NCI-H446 treated with DMSO at 0.1 percent for 48 hours (cell line): ENCODE results near the gene PROX2.

Experiments
- DNase-seq: peaks from one replicate; lab custom pipeline; 2025; lab: John Stamatoyannopoulos, UW

The PROX2 gene

GRCh38 chr14:74875941-74876913 is at the start of gene PROX2:
PROX2 (minus strand) TSS chr14:74876145; CDS start chr14:74863834, 12,311 bp downstream.
- DNase-seq, result no peak

- DNase-seq, result no peak
Observed at GRCh38 chr14:74924061-74924460, 48.1 kb upstream of the PROX2 start.

- DNase-seq, result peak; percentile 80
Observed at GRCh38 chr14:74922752-74923401, 46.9 kb upstream of the PROX2 start, which contains the start of gene RPS6KL1. RPS6KL1 (minus strand) TSS chr14:74923260; CDS start chr14:74921541, 1,719 bp downstream.

GRCh38 chr14:74921987-74922751 is 46.2 kb upstream of the PROX2 start:
- no peak for DNase-seq

- DNase-seq, result no peak
Observed at GRCh38 chr14:74921053-74921620, 45.2 kb upstream of the PROX2 start.

- no peak for DNase-seq
Observed at GRCh38 chr14:74920281-74920680, 44.3 kb upstream of the PROX2 start.

- no peak for DNase-seq
Observed at GRCh38 chr14:74919421-74920165, 43.6 kb upstream of the PROX2 start.

GRCh38 chr14:74918380-74918779 is 42.4 kb upstream of the PROX2 start:
- DNase-seq, result no peak

- no peak for DNase-seq
Observed at GRCh38 chr14:74917646-74918081, 41.7 kb upstream of the PROX2 start.

- no peak for DNase-seq
Observed at GRCh38 chr14:74917178-74917543, 41.2 kb upstream of the PROX2 start.

- no peak for DNase-seq
Observed at GRCh38 chr14:74915826-74916225, 39.9 kb upstream of the PROX2 start.

GRCh38 chr14:74915426-74915825 is 39.5 kb upstream of the PROX2 start:
- no peak for DNase-seq

GRCh38 chr14:74913986-74914573 is 38.1 kb upstream of the PROX2 start:
- DNase-seq, result no peak

- DNase-seq, result no peak
Observed at GRCh38 chr14:74913393-74913910, 37.5 kb upstream of the PROX2 start.

- no peak for DNase-seq
Observed at GRCh38 chr14:74912801-74913200, 36.9 kb upstream of the PROX2 start.

- no peak for DNase-seq
Observed at GRCh38 chr14:74912111-74912510, 36.2 kb upstream of the PROX2 start.

- no peak for DNase-seq
Observed at GRCh38 chr14:74911704-74912103, 35.8 kb upstream of the PROX2 start.

- DNase-seq, result no peak
Observed at GRCh38 chr14:74911221-74911620, 35.3 kb upstream of the PROX2 start.

- no peak for DNase-seq
Observed at GRCh38 chr14:74910556-74910955, 34.6 kb upstream of the PROX2 start.

GRCh38 chr14:74909911-74910310 is 34.0 kb upstream of the PROX2 start:
- DNase-seq, result no peak

GRCh38 chr14:74909501-74909900 is 33.6 kb upstream of the PROX2 start:
- no peak for DNase-seq
